Endothelial cell of umbilical vein (primary cell): ENCODE results near the gene KIF20B. TPM values are rescaled to one million over a fixed set of nuclear protein-coding genes. Genes with fewer than 3 reads are reported as not detected.

ENCODE experiments used
- BruUV-seq: library from RNA; stranded (reverse); fragments of 400-500 nt; replicated peaks from 2 replicates; lab custom pipeline; 2021; lab: Mats Ljungman, UMichigan
- CTCF ChIA-PET: fragments of 300-600, 350-600 bp; sonication (Branson Sonifier 250); formaldehyde crosslinking; loops from one replicate; lab custom pipeline; 2021; ENCODE audit warnings: antibody characterized with exemption, inconsistent platforms; lab: Charles Lee
- POLR2A ChIA-PET: fragments of 300-600, 350-600 bp; sonication (Branson Sonifier 250); formaldehyde crosslinking; loops from one replicate; lab custom pipeline; 2021; ENCODE audit warnings: antibody characterized with exemption, inconsistent platforms; lab: Charles Lee
- DNase-seq: peaks from one replicate; pipeline ENCODE4 v3.0.0-alpha.2; 2011; ENCODE audit warnings: low read depth, low spot score
- FAIRE-seq: peaks from 2 replicates; lab custom pipeline; 2011; peaks lifted over from hg19 to GRCh38; lab: Jason Lieb, UNC
- H2AFZ ChIP-seq: 2 replicates; pipeline ENCODE4 v1.6.0; 2012; ENCODE audit warnings: low read depth, low read length, control low read depth, inconsistent platforms
- H3K27ac ChIP-seq: 2 replicates; pipeline ENCODE4 v1.5.1; 2011; ENCODE audit warnings: low read depth, mild to moderate bottlenecking, control low read depth, low read length, moderate library complexity; ENCODE audit not compliant: insufficient read depth
- H3K27me3 ChIP-seq, 2 experiments: 2 replicates each; pipeline versions ENCODE4 v1.6.0 to v1.6.1; 2011; ENCODE audit warnings: low read length in 2 of 2, mixed read lengths in 1 of 2; ENCODE audit not compliant: control insufficient read depth in 2 of 2, insufficient read depth in 2 of 2
- H3K36me3 ChIP-seq, 2 experiments: 2 replicates in 1 of 2; 3 replicates in 1 of 2; pipeline ENCODE4 v1.5.1; 2011; ENCODE audit warnings: low read length in 2 of 2, mild to moderate bottlenecking in 1 of 2, moderate library complexity in 1 of 2; ENCODE audit not compliant: control insufficient read depth in 2 of 2, insufficient read depth in 2 of 2; ENCODE audit errors: extremely low read depth in 1 of 2
- H3K4me1 ChIP-seq: 3 replicates; pipeline ENCODE4 v1.5.1; 2011; ENCODE audit warnings: mild to moderate bottlenecking, low read length; ENCODE audit not compliant: control insufficient read depth, insufficient read depth; ENCODE audit errors: extremely low read depth
- H3K4me2 ChIP-seq: 2 replicates; pipeline ENCODE4 v1.6.1; 2011; ENCODE audit warnings: low read length, control low read depth, mixed read lengths; ENCODE audit not compliant: insufficient read depth
- H3K4me3 ChIP-seq, 3 experiments: fragments of 200-600 bp in 1 of 3; sonication (generic), shearing (Covaris generic) in 1 of 3; replicated peaks in 1 of 3; 2 replicates each; pipeline ENCODE4 v1.5.1; 2011 to 2016; ENCODE audit warnings: control low read depth in 3 of 3, low read length in 3 of 3, mild to moderate bottlenecking in 2 of 3, inconsistent platforms in 1 of 3, low read depth in 1 of 3, moderate library complexity in 1 of 3; ENCODE audit not compliant: insufficient read depth in 1 of 3
- H3K79me2 ChIP-seq: 2 replicates; pipeline ENCODE4 v1.6.0; 2012; ENCODE audit warnings: low read length, inconsistent platforms; ENCODE audit not compliant: control insufficient read depth, insufficient read depth
- H3K9ac ChIP-seq: replicated peaks from 2 replicates; pipeline ENCODE3; 2011; ENCODE audit warnings: low read length, control low read depth; ENCODE audit not compliant: insufficient read depth; ENCODE audit errors: extremely low read depth
- H3K9me1 ChIP-seq: replicated peaks from 3 replicates; pipeline ENCODE4 v1.6.0; 2011; ENCODE audit warnings: mild to moderate bottlenecking, low read length; ENCODE audit not compliant: control insufficient read depth, insufficient read depth; ENCODE audit errors: extremely low read depth
- H3K9me3 ChIP-seq: replicated peaks from 2 replicates; pipeline ENCODE4 v1.5.1; 2012; ENCODE audit warnings: low read length, inconsistent platforms; ENCODE audit not compliant: control insufficient read depth, insufficient read depth
- H4K20me1 ChIP-seq: replicated peaks from 2 replicates; pipeline ENCODE3; 2011; ENCODE audit warnings: mild to moderate bottlenecking, low read length; ENCODE audit not compliant: control insufficient read depth, insufficient read depth; ENCODE audit errors: extremely low read depth
- CTCF ChIP-seq, 2 donors: IDR thresholded peaks; 1 replicate in 1 of 2; 2 replicates in 1 of 2; pipeline ENCODE4 v1.5.1; 2011; ENCODE audit warnings: low read length in 2 of 2, mild to moderate bottlenecking in 2 of 2, moderate library complexity in 2 of 2, control low read depth in 1 of 2, inconsistent platforms in 1 of 2, low read depth in 1 of 2; ENCODE audit not compliant: insufficient read depth in 1 of 2; ENCODE audit errors: extremely low read depth in 1 of 2
- EZH2 ChIP-seq: IDR thresholded peaks from 2 replicates; pipeline ENCODE4 v1.6.1; 2012; ENCODE audit warnings: borderline replicate concordance, low read depth, mild to moderate bottlenecking, moderate library complexity, low read length, inconsistent platforms; ENCODE audit not compliant: severe bottlenecking
- FOS ChIP-seq: IDR thresholded peaks from 2 replicates; pipeline ENCODE4 v1.6.1; 2011; ENCODE audit warnings: mild to moderate bottlenecking, low read length, moderate library complexity, borderline replicate concordance; ENCODE audit not compliant: insufficient read depth
- GATA2 ChIP-seq: IDR thresholded peaks from 2 replicates; pipeline ENCODE4 v1.7.0; 2011; ENCODE audit warnings: low read depth, mild to moderate bottlenecking, moderate library complexity, mixed read lengths, low read length; ENCODE audit not compliant: insufficient read length, insufficient read depth
- JUN ChIP-seq: IDR thresholded peaks from 2 replicates; pipeline ENCODE4 v1.6.1; 2011; ENCODE audit warnings: borderline replicate concordance, low read depth; ENCODE audit not compliant: insufficient read length, insufficient read depth
- MYC ChIP-seq: IDR thresholded peaks from one replicate; pipeline ENCODE4 v1.6.1; 2011; ENCODE audit warnings: mild to moderate bottlenecking, low read depth, low read length
- POLR2A ChIP-seq: IDR thresholded peaks from 2 replicates; pipeline ENCODE4 v1.6.1; 2012; ENCODE audit warnings: low read depth, mild to moderate bottlenecking, control low read depth, low read length
- POLR2AphosphoS5 ChIP-seq: IDR thresholded peaks from 2 replicates; pipeline ENCODE4 v1.6.1; 2012; ENCODE audit warnings: low read depth, mild to moderate bottlenecking, control low read depth, low read length, moderate library complexity; ENCODE audit not compliant: insufficient read depth
- dilution Hi-C: fragments of 300-500 bp; cut with MboI; formaldehyde crosslinking; loops from one replicate; pipeline ENCODE4 v1.15.0; 2019; ENCODE audit warnings: low sequenced_read_pairs; ENCODE audit not compliant: extremely low pct_ligation_motif_present
- intact Hi-C: fragments of 100-400 bp; cut with micrococcal nuclease; formaldehyde crosslinking; loops from one replicate; pipeline ENCODE4 v1.10.0; 2022
- polyA plus RNA-seq, 4 experiments: library from polyadenylated mRNA; depleted of rRNA in 3 of 4; stranded (reverse) in 3 of 4; unstranded in 1 of 4; fragments of >200 nt; gene quantifications; 2 replicates each; pipeline versions ENCODE4 v1.2.1 to v1.2.3, GENCODE V29; 2011 to 2012; ENCODE audit warnings: missing spikeins in 1 of 4
- total RNA-seq: library from RNA; stranded (reverse); gene quantifications from 2 replicates; pipeline ENCODE4 v1.2.3, GENCODE V29; 2021
- TF ChIP-seq, protein P1 (sequence below): IDR thresholded peaks from 2 replicates; pipeline ENCODE4 v1.6.1; 2011; ENCODE audit not compliant: insufficient read depth, insufficient read length

Gene KIF20B
- total and polyA plus RNA-seq, 2 donors (not counting 3 experiments of a cell fraction or from before 2014, with no cell fraction given): 2.6 to 39.7 TPM

DNA sequence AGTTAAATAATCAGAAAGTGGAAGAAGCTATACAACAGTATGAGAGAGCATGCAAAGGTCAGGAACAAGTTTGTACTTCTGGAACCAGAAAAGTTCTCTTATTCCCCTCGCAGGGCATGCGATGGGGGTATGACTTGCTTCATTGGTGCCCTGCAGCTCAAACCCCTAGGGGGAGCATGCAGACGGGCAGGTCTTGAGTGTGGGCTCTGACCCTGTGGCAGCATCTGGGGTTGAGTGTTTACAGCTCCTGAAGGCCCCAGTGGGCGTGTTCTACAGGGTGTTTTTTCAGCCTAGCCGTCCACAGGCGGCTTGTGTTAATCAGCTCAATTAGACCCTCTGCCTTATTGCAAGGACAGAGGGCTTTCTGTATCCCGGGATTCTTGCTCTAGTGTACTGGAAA is 44.5 kb downstream of the KIF20B start:
- dilution Hi-C loops (no loop called here), intact Hi-C loops (no loop called here)
- no peak overlapping the region for H2AFZ ChIP-seq
- no peaks in the 10 kb centered on the region for H3K9me1 ChIP-seq
- H3K4me3 ChIP-seq: no peak overlapping the region
- CTCF ChIA-PET: no interaction called here
- FAIRE-seq (no peak), DNase-seq (no peak)
- no peak overlapping the region for H3K4me2 ChIP-seq
- no peak overlapping the region for H3K9ac ChIP-seq
- H3K79me2 ChIP-seq: no peaks in the 10 kb centered on the region
- no peaks in the 10 kb centered on the region for H3K27me3 ChIP-seq
- POLR2A ChIA-PET: no interaction called here
- peaks cover 0 to 3% of the 10 kb centered on the region in 2 experiments for H3K36me3 ChIP-seq
- H3K27ac ChIP-seq: no peak overlapping the region
- TF ChIP-seq MYC: no peak
- TF ChIP-seq, protein P1, sequence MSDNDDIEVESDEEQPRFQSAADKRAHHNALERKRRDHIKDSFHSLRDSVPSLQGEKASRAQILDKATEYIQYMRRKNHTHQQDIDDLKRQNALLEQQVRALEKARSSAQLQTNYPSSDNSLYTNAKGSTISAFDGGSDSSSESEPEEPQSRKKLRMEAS: no peak
- no peak for TF ChIP-seq EZH2
- TF ChIP-seq FOS: no peak
- no peak for TF ChIP-seq POLR2A
- no peaks in the 10 kb centered on the region for H4K20me1 ChIP-seq
- H3K4me1 ChIP-seq: no peaks in the 10 kb centered on the region
- no TSS peak for BruUV-seq
- no peaks in the 10 kb centered on the region for H3K9me3 ChIP-seq

- ChIA-PET CTCF (no interaction called here), POLR2A (no interaction called here)
- Histone ChIP-seq H3K4me2 (no peak overlapping the region), H3K9me3 (no peaks in the 10 kb centered on the region), H3K4me3 (no peak overlapping the region), H3K79me2 (no peaks in the 10 kb centered on the region), H3K4me1 (no peaks in the 10 kb centered on the region), H3K36me3 (peaks cover 0 to 4% of the 10 kb centered on the region in 2 experiments), H3K9ac (no peak overlapping the region), H4K20me1 (no peaks in the 10 kb centered on the region), H3K9me1 (no peaks in the 10 kb centered on the region), H3K27me3 (no peaks in the 10 kb centered on the region), H3K27ac (no peak overlapping the region), H2AFZ (no peak overlapping the region)
- intact Hi-C loops (no loop called here), dilution Hi-C loops (no loop called here)
- no peak for TF ChIP-seq CTCF (IDR thresholded peaks at IDR 0.05; ENCODE audit: extremely low read depth in 1 of 2, insufficient read depth in 1 of 2, low read depth in 1 of 2, low read length in 2 of 2)
- no peak for TF ChIP-seq MYC
- TF ChIP-seq EZH2: no peak
- TF ChIP-seq POLR2A: no peak
- TF ChIP-seq FOS: no peak
- no peak for TF ChIP-seq GATA2
- no peak for TF ChIP-seq JUN
- no peak for TF ChIP-seq POLR2AphosphoS5
- TF ChIP-seq, protein P1: no peak
- DNase-seq (no peak), FAIRE-seq (no peak)
- no TSS peak for BruUV-seq
These were observed 49.1 kb downstream of the KIF20B start for GRCh38 chr10:89750441-89750840.
